Neuronal stem cell (in vitro differentiated cells): ENCODE results near the gene S100A8.
A peak's percentile ranks its signal among the peaks of the same experiment; 100 is the strongest.

Source experiments
- DNase-seq: peaks from one replicate; pipeline ENCODE4 v3.0.0-alpha.2; 2013; ENCODE audit warnings: low spot score
- H2AFZ ChIP-seq: one replicate; pipeline ENCODE4 v1.6.1; 2013; ENCODE audit warnings: mild to moderate bottlenecking, low read length, inconsistent platforms
- H2AK5ac ChIP-seq: 2 replicates; pipeline ENCODE4 v1.6.1; 2013; ENCODE audit warnings: low read depth, mild to moderate bottlenecking, inconsistent platforms, low read length, moderate library complexity, mixed read lengths
- H2BK120ac ChIP-seq: 2 replicates; pipeline ENCODE4 v1.6.1; 2013; ENCODE audit warnings: low read depth, mild to moderate bottlenecking, inconsistent platforms, low read length, moderate library complexity, mixed read lengths
- H2BK12ac ChIP-seq: one replicate; pipeline ENCODE4 v1.6.1; 2013; ENCODE audit warnings: low read length, inconsistent platforms
- H2BK15ac ChIP-seq: 2 replicates; pipeline ENCODE4 v1.6.1; 2013; ENCODE audit warnings: mild to moderate bottlenecking, low read length, inconsistent platforms, mixed read lengths
- H2BK5ac ChIP-seq: one replicate; pipeline ENCODE4 v1.6.1; 2013; ENCODE audit warnings: inconsistent platforms, mild to moderate bottlenecking, low read length, moderate library complexity
- H3K14ac ChIP-seq: one replicate; pipeline ENCODE4 v1.6.1; 2013; ENCODE audit warnings: low read length, inconsistent platforms
- H3K18ac ChIP-seq: 2 replicates; pipeline ENCODE4 v1.6.1; 2013; ENCODE audit warnings: low read length, inconsistent platforms
- H3K23ac ChIP-seq: 2 replicates; pipeline ENCODE4 v1.6.1; 2013; ENCODE audit warnings: low read depth, mild to moderate bottlenecking, mixed read lengths, low read length, inconsistent platforms; ENCODE audit not compliant: poor library complexity
- H3K27ac ChIP-seq: replicated peaks from 3 replicates; pipeline ENCODE4 v1.5.1; 2013; ENCODE audit warnings: low read length, inconsistent platforms
- H3K27me3 ChIP-seq, 3 experiments: 2 replicates each; pipeline ENCODE4 v1.6.1; 2013; ENCODE audit warnings: low read length in 3 of 3, mild to moderate bottlenecking in 2 of 3, inconsistent platforms in 1 of 3, low read depth in 1 of 3, mixed read lengths in 1 of 3, moderate library complexity in 1 of 3; ENCODE audit not compliant: control insufficient read depth in 3 of 3, insufficient read depth in 3 of 3
- H3K36me3 ChIP-seq, 2 donors: replicated peaks in 1 of 2; 2 replicates each; pipeline ENCODE4 v1.6.1; 2013; ENCODE audit warnings: low read length in 2 of 2; ENCODE audit not compliant: control insufficient read depth in 2 of 2, insufficient read depth in 2 of 2
- H3K4ac ChIP-seq: 2 replicates; pipeline ENCODE4 v1.6.1; 2013; ENCODE audit warnings: inconsistent platforms, mild to moderate bottlenecking, low read length, moderate library complexity
- H3K4me1 ChIP-seq, 2 donors: 1 replicate in 1 of 2; 2 replicates in 1 of 2; pipeline ENCODE4 v1.6.1; 2013; ENCODE audit warnings: low read length in 2 of 2, low read depth in 1 of 2; ENCODE audit not compliant: control insufficient read depth in 2 of 2, insufficient read depth in 1 of 2
- H3K4me2 ChIP-seq: one replicate; pipeline ENCODE4 v1.6.1; 2013; ENCODE audit warnings: mild to moderate bottlenecking, low read length, inconsistent platforms; ENCODE audit not compliant: insufficient read depth, poor library complexity, severe bottlenecking
- H3K4me3 ChIP-seq, 2 donors: 2 replicates each; pipeline ENCODE4 v1.5.1; 2013; ENCODE audit warnings: low read length in 2 of 2, mild to moderate bottlenecking in 2 of 2, inconsistent platforms in 1 of 2, moderate library complexity in 1 of 2
- H3K79me1 ChIP-seq: one replicate; pipeline ENCODE4 v1.6.1; 2013; ENCODE audit warnings: low read depth, mild to moderate bottlenecking, inconsistent platforms, low read length, moderate library complexity
- H3K9ac ChIP-seq: one replicate; pipeline ENCODE4 v1.6.1; 2013; ENCODE audit warnings: mild to moderate bottlenecking, low read depth, low read length, inconsistent platforms; ENCODE audit not compliant: poor library complexity
- H3K9me3 ChIP-seq, 2 donors: replicated peaks in 1 of 2; 2 replicates each; pipeline versions ENCODE3 to v1.6.1; 2013; ENCODE audit warnings: low read length in 2 of 2, mild to moderate bottlenecking in 2 of 2, inconsistent platforms in 1 of 2, low read depth in 1 of 2, mixed read lengths in 1 of 2, moderate library complexity in 1 of 2; ENCODE audit not compliant: control insufficient read depth in 2 of 2, insufficient read depth in 1 of 2
- H4K8ac ChIP-seq: one replicate; pipeline ENCODE4 v1.6.1; 2013; ENCODE audit warnings: low read depth, mild to moderate bottlenecking, inconsistent platforms, low read length, moderate library complexity
- H4K91ac ChIP-seq: one replicate; pipeline ENCODE4 v1.6.1; 2013; ENCODE audit warnings: low read length, low read depth, mild to moderate bottlenecking, inconsistent platforms; ENCODE audit not compliant: poor library complexity
- WGBS, 2 donors: extraction: QIAGEN DNeasy Blood & Tissue Kit; methylation state at CpG; one replicate each; pipeline ENCODE4 v1.1.7; 2013; ENCODE audit warnings: missing lambda C conversion rate in 2 of 2, mixed read lengths in 1 of 2; ENCODE audit not compliant: insufficient read length in 2 of 2, insufficient replicate concordance in 1 of 2; ENCODE audit errors: extremely low coverage in 2 of 2; 5-methylcytosine and 5-hydroxymethylcytosine counted together

Gene S100A8

GRCh38 chr1:153428791-153429190, 37.9 kb upstream of the S100A8 start:
- Histone ChIP-seq H3K79me1 (no peaks in the 10 kb centered on the region), H3K9ac (no peak overlapping the region), H2BK15ac (no peak overlapping the region), H3K27ac (no peak overlapping the region), H3K27me3 (peaks cover 0 to 3% (median 0%) of the 10 kb centered on the region in 3 experiments), H2AK5ac (no peak overlapping the region), H3K36me3 (no peaks in the 10 kb centered on the region), H2BK12ac (no peak overlapping the region), H2AFZ (no peak overlapping the region), H3K4me2 (no peak overlapping the region), H3K23ac (no peak overlapping the region), H2BK5ac (no peak overlapping the region), H3K4me1 (no peaks in the 10 kb centered on the region), H3K4ac (no peak overlapping the region), H4K8ac (no peak overlapping the region), H3K18ac (no peak overlapping the region), H3K14ac (no peak overlapping the region), H3K9me3 (no peaks in the 10 kb centered on the region), H4K91ac (no peak overlapping the region), H3K4me3 (no peak overlapping the region), H2BK120ac (no peak overlapping the region)
- WGBS, 2 donors = no CpG with 5 or more reads among the region's 6 CpGs
- DNase-seq = no peak

- DNase-seq = no peak
- H3K4ac ChIP-seq = no peak overlapping the region
- no peak overlapping the region for H4K91ac ChIP-seq
- no peak overlapping the region for H2BK5ac ChIP-seq
- no peak overlapping the region for H2AK5ac ChIP-seq
- no peak overlapping the region for H2AFZ ChIP-seq
- peaks cover 0 to 3% (median 0%) of the 10 kb centered on the region in 3 experiments for H3K27me3 ChIP-seq
- no peaks in the 10 kb centered on the region for H3K9me3 ChIP-seq
- no peaks in the 10 kb centered on the region for H3K4me1 ChIP-seq
- H2BK120ac ChIP-seq = no peak overlapping the region
- H3K9ac ChIP-seq = no peak overlapping the region
- no peak overlapping the region for H3K23ac ChIP-seq
- no peak overlapping the region for H4K8ac ChIP-seq
- no peak overlapping the region for H2BK15ac ChIP-seq
- no peak overlapping the region for H3K4me2 ChIP-seq
- no CpG with 5 or more reads among the region's 12 CpGs for WGBS, 2 donors
- H3K14ac ChIP-seq = no peak overlapping the region
- no peak overlapping the region for H3K27ac ChIP-seq
- H2BK12ac ChIP-seq = no peak overlapping the region
- H3K79me1 ChIP-seq = no peaks in the 10 kb centered on the region
- no peak overlapping the region for H3K4me3 ChIP-seq
- no peaks in the 10 kb centered on the region for H3K36me3 ChIP-seq
- no peak overlapping the region for H3K18ac ChIP-seq
Measured at GRCh38 chr1:153428073-153428638, 37.3 kb upstream of the S100A8 start.

- Histone ChIP-seq H3K9me3 (no peaks in the 10 kb centered on the region), H3K4ac (no peak overlapping the region), H3K23ac (no peak overlapping the region), H3K9ac (no peak overlapping the region), H3K18ac (no peak overlapping the region), H3K4me2 (no peak overlapping the region), H2BK120ac (no peak overlapping the region), H3K4me1 (no peaks in the 10 kb centered on the region), H3K79me1 (no peaks in the 10 kb centered on the region), H3K27ac (no peak overlapping the region), H2BK15ac (no peak overlapping the region), H2BK12ac (no peak overlapping the region), H2AK5ac (no peak overlapping the region), H3K27me3 (peaks cover 0 to 3% (median 0%) of the 10 kb centered on the region in 3 experiments), H4K91ac (no peak overlapping the region), H2AFZ (no peak overlapping the region), H3K36me3 (no peaks in the 10 kb centered on the region), H2BK5ac (no peak overlapping the region), H3K14ac (no peak overlapping the region), H3K4me3 (no peak overlapping the region), H4K8ac (no peak overlapping the region)
- DNase-seq = no peak
- WGBS, 2 donors = no CpG with 5 or more reads among the region's 1 CpG
Measured at GRCh38 chr1:153426809-153427208, 35.9 kb upstream of the S100A8 start.

- Histone ChIP-seq H2AK5ac (no peak overlapping the region), H3K4ac (no peak overlapping the region), H2AFZ (no peak overlapping the region), H2BK12ac (no peak overlapping the region), H3K36me3 (no peaks in the 10 kb centered on the region), H4K91ac (no peak overlapping the region), H3K9ac (no peak overlapping the region), H3K4me2 (no peak overlapping the region), H2BK120ac (no peak overlapping the region), H3K9me3 (no peaks in the 10 kb centered on the region), H3K27ac (no peak overlapping the region), H3K23ac (no peak overlapping the region), H3K27me3 (peaks cover 0 to 1% (median 0%) of the 10 kb centered on the region in 3 experiments), H4K8ac (no peak overlapping the region), H3K14ac (no peak overlapping the region), H2BK15ac (no peak overlapping the region), H2BK5ac (no peak overlapping the region), H3K4me3 (no peak overlapping the region), H3K4me1 (no peaks in the 10 kb centered on the region), H3K79me1 (no peaks in the 10 kb centered on the region), H3K18ac (no peak overlapping the region)
- DNase-seq = peak; percentile 86
- WGBS, 2 donors = no CpG with 5 or more reads among the region's 6 CpGs
Measured at GRCh38 chr1:153422450-153423068, 31.7 kb upstream of the S100A8 start.
